ENCODE data around the gene AVPR1A. TPM values are rescaled to one million over a fixed set of nuclear protein-coding genes. Genes with fewer than 3 reads are reported as not detected.

The AVPR1A gene
- total and polyA plus RNA-seq, 2 experiments from 2014 or later, result not detected

GRCh38 chr12:63093711-63094110 lies 57.3 kb downstream of the AVPR1A start:
- no peak for TF ChIP-seq EZH2phosphoT487 (IDR thresholded peaks at IDR 0.05; ENCODE audit: insufficient read depth, low read depth)
- TF ChIP-seq EZH2 (IDR thresholded peaks at IDR 0.05; ENCODE audit: insufficient read depth, poor library complexity, severe bottlenecking), result no peak
- in situ Hi-C loops (cut with MboI), result no loop called here
- H3K9me3 ChIP-seq (ENCODE audit: low read depth), result no peaks in the 10 kb centered on the region
- no peaks in the 10 kb centered on the region for H3K4me1 ChIP-seq (ENCODE audit: insufficient read depth)
- 25 to 30% methylated on average over 2 of the region's 2 CpGs for WGBS, 2 experiments (ENCODE audit: low coverage in 1 of 2, low lambda C conversion rate in 2 of 2, missing lambda C conversion rate in 2 of 2)
- no peak overlapping the region for H3K27ac ChIP-seq
- no peak overlapping the region for H3K9ac ChIP-seq
- H3K36me3 ChIP-seq (ENCODE audit: low read depth), result no peaks in the 10 kb centered on the region
- H3K79me2 ChIP-seq (ENCODE audit: insufficient read depth), result no peaks in the 10 kb centered on the region
- DNase-seq, result no peak
- H2AFZ ChIP-seq, result no peak overlapping the region
- H3K4me3 ChIP-seq, result no peak overlapping the region
- H3K4me2 ChIP-seq (ENCODE audit: unreplicated experiment), result no peak overlapping the region
- peaks cover 23% of the 10 kb centered on the region for H3K27me3 ChIP-seq (replicated peaks; ENCODE audit: insufficient read depth)
- H4K20me1 ChIP-seq (ENCODE audit: insufficient read depth), result no peaks in the 10 kb centered on the region
- H3F3A ChIP-seq (ENCODE audit: insufficient read depth), result no peaks in the 10 kb centered on the region
- no peaks in the 10 kb centered on the region for H3K9me2 ChIP-seq (ENCODE audit: insufficient read depth)

- no peaks in the 10 kb centered on the region for H3F3A ChIP-seq (ENCODE audit: insufficient read depth)
- no peak overlapping the region for H3K27ac ChIP-seq
- in situ Hi-C loops (cut with MboI), result no loop called here
- no peak overlapping the region for H2AFZ ChIP-seq
- TF ChIP-seq EZH2phosphoT487 (IDR thresholded peaks at IDR 0.05; ENCODE audit: insufficient read depth, low read depth), result no peak
- TF ChIP-seq EZH2 (IDR thresholded peaks at IDR 0.05; ENCODE audit: insufficient read depth, poor library complexity, severe bottlenecking), result no peak
- H3K36me3 ChIP-seq (ENCODE audit: low read depth), result no peaks in the 10 kb centered on the region
- no peak overlapping the region for H3K4me3 ChIP-seq
- H3K4me2 ChIP-seq (ENCODE audit: unreplicated experiment), result no peak overlapping the region
- no peak overlapping the region for H3K9ac ChIP-seq
- DNase-seq, result no peak
- WGBS, 2 experiments (ENCODE audit: low coverage in 1 of 2, low lambda C conversion rate in 2 of 2, missing lambda C conversion rate in 2 of 2), result 10 to 21% methylated on average over 2 of the region's 2 CpGs
- no peaks in the 10 kb centered on the region for H3K9me3 ChIP-seq (ENCODE audit: low read depth)
- H4K20me1 ChIP-seq (ENCODE audit: insufficient read depth), result no peaks in the 10 kb centered on the region
- no peaks in the 10 kb centered on the region for H3K4me1 ChIP-seq (ENCODE audit: insufficient read depth)
- no peaks in the 10 kb centered on the region for H3K79me2 ChIP-seq (ENCODE audit: insufficient read depth)
- peaks cover 30% of the 10 kb centered on the region for H3K27me3 ChIP-seq (replicated peaks; ENCODE audit: insufficient read depth)
- no peaks in the 10 kb centered on the region for H3K9me2 ChIP-seq (ENCODE audit: insufficient read depth)
Measured at GRCh38 chr12:63093084-63093483, 57.9 kb downstream of the AVPR1A start.

Other genes with a start within 250 kb of the AVPR1A start
- 0.13 and 1.2 TPM in 2 replicates for gene PPM1H, start 216.1 kb downstream of the AVPR1A start, total RNA-seq (2014; rRNA removed; shearing (Covaris generic))
- gene PPM1H, start 216.1 kb downstream of the AVPR1A start, polyA plus RNA-seq (2016; fragmentation: Nextera tagmentation; extraction: Ambion mirVana), result 0.03 and 0.13 TPM in 2 replicates